ENCODE measurements around the gene SUSD2. TPM values are rescaled to one million over a fixed set of nuclear protein-coding genes. Genes with fewer than 3 reads are reported as not detected.
A peak's percentile ranks its signal among the peaks of the same experiment; 100 is the strongest.
"Not testable (repeated sequence)": the region's sequence is repeated elsewhere in the genome, so short reads cannot be mapped to it uniquely, and the experiment has no call there.

SUSD2 gene
- 1 to 10 TPM in 2 of 12 donors, under 1 TPM in 9, not detected in 1; 0.32 to 3.0 (median 0.62) TPM for polyA plus RNA-seq (ENCODE audit: insufficient read length in 12 of 12)
- long read RNA-seq, donor 1, partial matches to known transcripts, result 10 of 11 reads
- long read RNA-seq, donor 1, other reads (novel, unspliced or antisense), result 0 of 11 reads
- long read RNA-seq, donor 2, result 0 reads
- long read RNA-seq, donor 3, result 0 reads
- long read RNA-seq, donor 4, result 0 reads
- long read RNA-seq, donor 5, result 0 reads
- long read RNA-seq, donor 6, result 0 reads
- long read RNA-seq, donor 7, result 0 reads
- long read RNA-seq, donor 8, result 0 reads
- long read RNA-seq, donor 9, result 0 reads
- long read RNA-seq, donor 10, result 0 reads
- long read RNA-seq, donor 11, result 0 reads

GRCh38 chr22:24181088-24181995 lies at the start of gene SUSD2:
Gene SUSD2 (plus strand): TSS chr22:24181487. CDS start chr22:24181520, 33 bp downstream.
- no peak for DNase-seq

- no peak for DNase-seq
Measured at GRCh38 chr22:24133187-24133965, 47.9 kb upstream of the SUSD2 start.

GRCh38 chr22:24134090-24134846 lies 47.0 kb upstream of the SUSD2 start:
- DNase-seq, result peak; percentile 68

GRCh38 chr22:24136533-24136932 lies 44.8 kb upstream of the SUSD2 start:
- not testable (repeated sequence) for DNase-seq

DNA sequence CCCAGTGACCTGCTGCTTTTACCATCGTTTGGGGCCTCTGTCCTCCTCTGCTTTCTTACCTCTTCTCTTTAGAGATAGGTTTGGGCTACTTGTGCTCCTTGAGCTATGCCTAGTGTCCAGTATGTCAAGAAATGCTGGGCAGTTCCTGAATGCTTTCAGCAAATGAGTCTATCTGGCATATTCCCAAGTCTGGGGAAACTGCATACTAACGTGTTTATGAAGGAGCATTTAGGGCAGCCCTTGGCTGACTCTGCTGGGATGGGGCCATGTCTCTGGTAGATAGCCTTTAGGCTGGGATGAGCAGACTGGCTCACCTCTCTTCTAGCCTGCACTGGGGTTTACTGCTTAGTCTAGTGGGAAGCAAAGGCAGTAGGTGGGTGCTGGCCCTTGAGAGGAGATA lies 43.7 kb upstream of the SUSD2 start:
- no peak for DNase-seq

GRCh38 chr22:24138649-24139420 lies 42.5 kb upstream of the SUSD2 start:
- DNase-seq, result no peak

- peak; percentile 38 for DNase-seq
Measured at GRCh38 chr22:24140357-24140756, 40.9 kb upstream of the SUSD2 start.

DNA sequence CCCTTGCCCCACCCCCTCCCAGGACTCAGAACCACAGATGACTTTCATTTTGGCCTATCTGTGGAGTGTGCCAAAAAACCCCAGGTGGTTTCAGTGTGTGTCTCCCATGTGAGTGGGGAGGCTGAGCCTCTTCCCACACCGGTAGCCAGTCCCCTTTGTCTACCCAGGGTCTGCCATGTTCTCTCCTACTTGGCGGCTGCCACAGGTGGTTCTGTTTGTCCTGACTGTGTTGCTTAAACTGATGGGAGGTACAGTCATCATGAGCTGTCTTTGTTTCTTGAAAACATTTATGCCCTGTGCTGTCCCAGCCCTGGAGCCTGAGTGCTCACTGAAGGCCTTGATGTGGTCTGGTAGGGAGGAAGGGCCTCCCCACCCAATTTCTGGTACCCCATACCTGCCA lies 39.7 kb upstream of the SUSD2 start:
- DNase-seq, result no peak

DNA sequence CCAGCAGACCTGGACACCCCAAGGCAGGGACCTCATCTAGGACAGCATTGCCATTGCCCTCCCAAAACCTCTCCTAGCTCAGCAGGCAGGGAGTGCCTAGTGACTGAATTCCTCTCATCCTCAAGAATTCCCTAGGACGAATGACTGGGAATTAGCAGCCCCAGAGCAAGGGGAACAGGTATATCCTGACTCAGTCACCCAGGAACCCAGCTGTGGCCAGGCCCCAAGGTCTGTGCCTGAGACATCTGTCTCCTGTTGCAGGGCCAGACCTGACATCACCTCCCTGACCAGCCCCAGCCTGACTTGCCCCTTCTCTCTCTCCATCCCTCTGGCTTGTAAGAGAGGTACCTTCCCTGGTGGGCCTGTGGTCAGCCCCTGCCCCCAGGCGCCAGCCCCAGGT lies 39.0 kb upstream of the SUSD2 start:
- DNase-seq, result no peak

- no peak for DNase-seq
Measured at GRCh38 chr22:24142831-24143230, 38.5 kb upstream of the SUSD2 start.

GRCh38 chr22:24144056-24144777 lies 37.1 kb upstream of the SUSD2 start:
- DNase-seq, result no peak

DNA sequence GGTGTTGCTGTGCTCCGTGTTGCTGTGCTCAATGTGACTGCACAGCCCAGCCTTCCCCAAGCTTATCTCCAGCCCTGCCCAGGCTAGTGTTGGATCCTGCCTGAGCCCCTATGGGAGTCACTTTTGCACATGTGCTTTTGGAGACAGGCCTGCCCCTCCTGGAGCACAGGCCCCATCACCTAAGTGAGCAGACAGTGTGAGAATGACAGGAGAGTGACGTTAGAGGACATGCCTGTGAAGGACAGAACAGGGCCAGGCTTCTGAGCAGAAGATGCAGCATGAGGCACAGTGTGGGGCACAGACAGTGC lies 36.6 kb upstream of the SUSD2 start:
- no peak for DNase-seq

DNA sequence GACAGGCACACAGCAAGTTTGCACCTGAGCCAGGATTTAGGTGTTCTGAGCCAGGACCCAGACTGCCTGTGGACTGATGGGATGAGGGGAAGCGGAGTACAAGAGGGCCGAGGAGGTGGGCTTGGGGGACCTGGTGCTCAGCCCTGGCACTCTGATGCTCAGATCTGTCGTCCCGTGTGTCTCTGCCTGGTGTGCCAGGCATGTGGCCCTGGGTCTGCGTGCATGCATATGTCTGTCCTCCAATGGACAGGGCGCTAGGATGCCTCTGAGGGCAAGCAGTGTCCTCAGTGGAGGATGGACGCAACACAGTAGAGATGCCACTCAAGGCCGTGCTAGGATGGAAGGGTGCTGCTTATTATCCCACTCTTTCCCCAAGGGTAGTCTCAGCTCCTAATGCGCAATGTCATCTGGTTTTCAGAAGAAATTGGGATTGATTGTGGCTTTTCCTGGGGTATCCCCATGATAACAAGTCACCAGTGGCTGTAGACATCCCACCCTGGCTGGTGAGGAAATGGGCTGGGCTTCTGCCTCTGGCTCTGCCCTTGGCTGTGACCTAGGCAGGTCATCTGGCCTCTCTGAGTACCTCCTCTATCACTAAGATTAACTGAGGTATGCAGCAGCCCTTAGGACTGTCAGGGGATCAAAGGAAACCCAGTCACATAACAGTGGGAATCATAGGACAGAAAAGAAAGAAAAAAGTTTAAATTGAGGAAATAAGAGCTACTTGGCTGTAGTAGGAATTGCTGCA lies 35.7 kb upstream of the SUSD2 start:
- no peak for DNase-seq

DNA sequence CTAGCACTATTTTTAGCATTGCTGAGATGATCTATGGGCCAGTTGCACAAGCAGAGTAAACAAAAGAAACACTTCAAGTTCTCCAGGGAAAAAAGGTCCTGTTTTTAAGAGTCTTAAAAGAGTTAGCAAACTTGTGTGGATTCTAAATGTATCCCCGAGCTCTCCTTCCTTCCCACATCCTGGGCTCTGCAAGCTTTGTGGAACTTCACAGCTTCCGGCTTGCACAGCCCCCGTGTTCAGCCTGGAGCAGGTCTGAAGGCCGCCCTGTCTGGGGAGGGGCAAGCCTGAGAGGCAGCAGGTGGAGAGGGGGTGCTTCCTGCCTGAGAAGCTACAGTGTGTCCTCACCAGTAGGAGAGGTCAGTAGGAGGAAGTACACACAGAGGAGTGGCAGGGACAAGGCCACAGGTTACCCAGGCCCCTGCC lies 35.1 kb upstream of the SUSD2 start:
- peak; percentile 84 for DNase-seq

DNA sequence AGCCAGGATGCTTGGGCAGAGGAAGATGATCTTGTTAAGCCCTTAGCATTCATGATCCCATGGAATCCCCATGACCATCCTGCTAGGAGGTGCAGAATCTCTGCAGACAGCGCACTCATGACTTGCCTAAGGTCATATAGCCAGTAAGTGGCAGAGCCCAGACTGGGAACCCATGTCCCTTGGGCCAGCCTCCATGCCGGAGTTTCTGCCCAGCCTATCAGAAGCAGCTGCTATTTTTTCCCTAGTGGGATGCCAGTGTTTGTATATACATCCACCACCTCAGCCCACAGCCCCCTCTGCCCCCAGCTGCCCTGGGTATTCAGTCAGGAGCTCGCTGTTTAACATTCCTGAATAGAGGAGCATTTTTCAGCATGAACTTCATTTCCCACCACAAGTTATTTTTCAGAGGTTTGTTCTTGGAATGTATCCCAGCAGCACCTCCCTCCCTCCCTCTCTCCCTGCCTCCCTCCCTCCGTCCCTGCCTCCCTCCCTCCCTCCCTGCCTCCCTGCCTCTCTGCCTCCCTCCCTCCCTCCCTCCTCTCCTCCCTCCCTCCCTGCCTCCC lies 34.4 kb upstream of the SUSD2 start:
- DNase-seq, result peak; percentile 84

GRCh38 chr22:24147666-24148065 lies 33.6 kb upstream of the SUSD2 start:
- no peak for DNase-seq

GRCh38 chr22:24148266-24149197 lies 32.8 kb upstream of the SUSD2 start:
- DNase-seq, result peak; percentile 42

DNA sequence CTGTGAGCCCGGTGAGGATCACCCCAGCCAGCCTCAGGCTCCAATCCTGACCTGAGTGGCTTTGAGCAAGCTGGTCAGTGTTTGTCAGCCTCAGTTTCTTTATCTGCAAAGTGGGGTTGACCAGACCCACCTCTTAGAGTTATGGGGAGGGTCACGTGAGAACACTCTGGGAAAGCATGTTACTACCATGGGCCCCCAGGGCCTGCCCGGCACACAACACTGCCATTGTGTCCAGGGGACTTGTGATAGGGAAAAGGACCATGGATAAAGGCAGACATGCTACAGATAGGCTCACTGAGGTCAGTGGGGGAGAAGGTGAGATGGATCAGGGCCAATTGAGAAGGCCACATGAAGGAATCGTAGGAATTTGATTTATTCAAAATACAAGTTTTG lies 32.1 kb upstream of the SUSD2 start:
- no peak for DNase-seq
